Stimulated activated CD4-positive, alpha-beta T cell treated with anti-CD3 and anti-CD28 coated beads, TNF-alpha, amount 100 ng/mL, for 24 hours (primary cell): ENCODE data around the gene ADK.

Experiments used
- DNase-seq, 3 experiments: peaks; one replicate each; pipeline ENCODE4 v3.0.0-alpha.2; 2020; ENCODE audit warnings: low read depth in 3 of 3

The ADK gene

DNA sequence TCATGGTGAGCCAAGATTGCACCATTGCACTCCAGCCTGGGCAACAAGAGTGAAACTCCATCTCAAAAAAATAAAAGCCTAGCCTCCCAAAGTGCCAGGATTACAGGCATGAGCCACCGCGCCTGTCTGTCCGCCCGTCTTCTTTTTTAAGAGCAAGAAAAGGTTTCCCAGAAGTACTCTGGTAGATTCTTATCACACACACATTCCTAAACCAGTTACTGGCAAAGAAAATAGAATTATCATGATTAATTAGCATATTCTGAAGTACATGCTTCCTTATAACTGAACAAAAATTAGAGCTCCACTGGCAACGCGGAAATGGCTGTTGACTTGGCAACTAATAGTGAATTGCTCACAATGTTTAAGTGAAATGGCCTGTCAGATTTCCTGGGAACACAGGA, 87.0 kb downstream of the ADK start:
- DNase-seq: no peak

DNA sequence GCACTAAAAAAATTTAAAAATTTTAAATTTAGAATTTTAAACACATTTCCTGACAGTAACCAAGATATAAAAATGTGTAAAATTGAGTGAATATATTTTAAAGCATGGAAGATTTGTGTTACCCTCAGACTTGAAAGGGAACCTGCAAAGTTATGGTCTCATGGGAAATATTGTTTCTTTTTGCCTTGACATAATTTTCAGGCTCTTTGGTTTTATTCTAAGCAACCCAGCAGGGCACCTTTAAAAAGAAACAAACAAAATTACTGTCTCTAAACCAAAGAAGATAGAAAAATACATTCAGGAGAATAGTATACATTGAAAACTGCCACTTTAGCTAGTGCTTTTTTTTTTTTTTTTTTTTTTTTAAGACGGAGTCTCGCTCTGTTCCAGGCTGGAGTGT, 87.5 kb downstream of the ADK start:
- DNase-seq: no peak

DNA sequence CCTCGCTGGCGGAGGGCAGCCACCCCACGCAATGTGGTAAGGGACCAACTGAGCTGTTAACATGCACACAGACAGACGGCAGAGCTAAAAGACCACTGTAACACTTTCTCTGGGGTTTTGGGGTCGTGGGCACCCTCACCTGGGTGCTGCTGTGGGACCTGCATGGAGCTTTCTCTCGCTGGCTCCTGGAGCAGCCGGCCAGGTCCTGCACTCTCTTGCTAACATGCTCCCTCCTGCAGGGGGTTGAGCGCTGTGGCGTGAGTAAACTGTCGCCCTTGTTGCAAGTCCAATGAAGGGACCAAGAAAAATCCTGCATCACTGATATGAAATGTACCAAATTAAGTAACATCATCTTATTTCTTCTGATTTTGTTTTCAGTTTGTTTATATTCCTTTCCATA, 92.0 kb downstream of the ADK start:
- no peak for DNase-seq

DNA sequence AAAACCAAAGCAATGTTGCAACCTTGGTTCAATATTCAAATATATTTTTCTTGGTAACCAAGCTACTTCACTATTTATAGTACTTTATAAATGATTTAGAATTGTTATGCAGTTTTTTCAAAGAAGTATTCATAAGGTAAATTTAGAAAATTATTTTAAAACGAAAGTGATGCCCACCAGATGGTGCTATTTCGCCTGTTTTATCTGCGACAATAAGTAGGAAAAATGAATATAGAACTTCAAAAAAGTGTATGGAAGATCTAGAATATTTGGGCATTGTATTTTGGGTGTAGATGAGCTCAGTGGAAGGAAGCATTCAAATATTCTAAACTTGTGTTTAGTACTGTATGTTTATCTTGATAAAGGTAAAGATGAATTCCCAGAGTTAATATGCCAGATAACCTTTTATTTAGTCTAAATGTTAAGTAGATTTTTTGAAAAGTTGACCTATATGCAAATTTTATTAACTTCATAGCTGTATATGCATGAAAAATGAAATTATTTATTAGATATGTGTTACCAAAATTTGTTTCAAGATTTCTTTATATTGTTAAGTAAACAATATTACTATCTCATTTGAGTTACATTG, 93.2 kb downstream of the ADK start:
- DNase-seq: no peak

DNA sequence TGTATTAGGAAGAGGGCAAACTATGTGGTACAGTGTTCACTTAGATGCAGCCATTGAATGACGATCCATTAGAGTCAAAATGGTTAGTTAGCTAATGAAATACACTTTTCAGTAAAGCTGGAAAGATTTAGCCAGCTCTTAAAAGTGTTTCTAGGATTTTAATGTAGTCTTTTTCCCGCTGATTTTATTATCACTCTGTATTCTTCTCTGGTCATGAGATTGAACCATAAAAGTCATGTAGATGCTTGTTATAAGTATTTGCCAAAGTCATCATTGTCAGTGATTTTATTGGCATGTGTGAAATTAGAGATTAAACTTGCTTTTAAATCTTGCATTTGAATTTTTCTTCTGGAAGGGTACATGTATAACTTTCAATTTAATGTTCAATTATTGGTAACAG, 93.8 kb downstream of the ADK start:
- no peak for DNase-seq

DNA sequence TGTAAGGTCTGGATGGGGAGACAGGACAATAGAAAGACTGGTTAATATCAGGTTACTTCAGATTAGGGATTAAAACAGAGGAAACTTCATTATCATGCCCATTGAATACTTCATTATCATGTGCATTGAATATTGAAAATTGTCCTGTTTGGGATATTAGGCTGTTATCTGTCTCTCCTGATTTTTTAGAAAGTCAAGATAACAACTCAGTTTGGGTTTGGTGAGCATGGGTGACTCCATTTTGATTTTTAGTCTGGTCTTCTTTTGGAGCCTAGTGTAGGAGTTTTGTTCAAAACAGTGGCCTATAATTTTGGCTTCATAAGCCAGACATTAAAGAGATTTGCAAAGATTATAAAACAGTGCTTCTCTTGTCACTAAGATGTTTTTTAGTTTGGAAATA, 95.5 kb downstream of the ADK start:
- no peak for DNase-seq

DNA sequence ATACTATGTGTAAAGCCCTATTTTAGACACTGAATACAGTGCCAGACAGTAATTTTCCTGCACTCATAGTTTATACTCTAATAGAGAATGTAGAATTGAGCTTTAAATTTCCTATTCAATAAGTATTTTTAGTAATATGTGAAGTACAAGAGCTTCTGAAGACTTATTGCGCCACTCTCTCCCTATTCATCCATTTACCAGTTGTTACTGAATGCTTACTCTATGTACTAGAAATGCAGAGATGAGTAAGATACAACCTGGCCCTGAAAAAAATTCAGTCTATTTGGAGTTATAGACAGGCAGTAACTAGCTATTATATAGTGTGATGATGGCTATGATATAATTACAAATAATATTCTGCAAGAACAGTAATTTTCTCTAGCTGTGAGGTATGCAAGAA, 98.8 kb downstream of the ADK start:
- no peak for DNase-seq

DNA sequence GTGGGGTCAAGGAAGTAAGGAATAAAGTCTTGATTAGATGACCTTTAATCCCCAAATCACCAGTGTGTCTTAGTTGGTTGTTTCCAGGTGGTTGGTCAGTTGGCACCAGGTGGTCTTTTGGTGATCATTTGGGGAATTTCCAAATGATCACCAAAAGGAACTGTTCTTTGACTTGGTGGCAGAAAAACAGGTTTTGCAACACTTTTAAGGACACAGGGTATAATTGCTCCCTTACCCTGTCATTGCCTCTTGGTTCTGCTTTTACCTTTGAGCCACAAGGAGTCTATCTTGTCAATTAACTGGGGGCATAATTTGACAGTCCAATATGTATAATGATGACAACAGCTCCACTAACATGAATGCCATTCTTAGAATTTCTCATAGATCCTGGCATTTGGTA, 104.2 kb downstream of the ADK start:
- DNase-seq: no peak

DNA sequence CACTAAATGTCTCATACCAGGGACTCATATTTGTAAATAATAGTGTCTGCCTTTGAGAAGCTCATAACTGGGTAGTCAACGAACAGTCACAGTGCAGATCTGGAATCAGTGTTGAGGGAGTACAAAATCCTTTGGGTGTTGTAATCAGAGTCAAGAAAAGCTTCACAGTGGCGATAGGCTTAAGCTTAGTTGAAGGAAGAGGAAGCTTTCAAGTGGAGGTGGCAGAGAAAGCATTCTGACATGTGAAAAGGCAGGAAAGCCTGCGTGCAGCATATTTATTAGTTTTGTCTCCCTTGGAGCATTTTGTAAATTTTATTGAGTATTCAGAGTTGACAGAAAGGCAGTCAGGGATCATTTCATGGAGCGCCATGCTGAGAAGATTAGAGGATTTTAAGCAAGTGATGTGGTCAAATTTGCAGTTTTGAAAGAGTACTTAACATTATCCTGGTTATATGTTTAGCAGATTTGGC, 104.9 kb downstream of the ADK start:
- no peak for DNase-seq

DNA sequence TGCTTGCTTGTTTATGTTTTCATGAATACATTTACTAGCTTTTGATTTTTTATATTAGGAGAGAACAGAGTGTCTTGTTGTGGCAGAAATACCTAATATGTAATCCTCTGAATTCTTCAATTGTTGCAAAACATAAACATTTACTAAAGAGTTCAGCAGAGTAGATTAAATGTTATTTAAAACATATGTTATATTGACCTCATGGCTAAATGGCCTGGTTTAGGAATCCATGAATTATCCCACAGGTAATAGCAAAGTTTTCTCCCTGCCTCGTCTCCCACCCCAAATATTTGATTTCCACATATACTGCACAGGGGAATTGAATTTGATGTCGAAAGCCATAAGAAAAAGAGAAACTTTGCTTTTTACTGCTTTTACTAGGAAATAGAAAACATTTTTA, 111.8 kb downstream of the ADK start:
- no peak for DNase-seq

DNA sequence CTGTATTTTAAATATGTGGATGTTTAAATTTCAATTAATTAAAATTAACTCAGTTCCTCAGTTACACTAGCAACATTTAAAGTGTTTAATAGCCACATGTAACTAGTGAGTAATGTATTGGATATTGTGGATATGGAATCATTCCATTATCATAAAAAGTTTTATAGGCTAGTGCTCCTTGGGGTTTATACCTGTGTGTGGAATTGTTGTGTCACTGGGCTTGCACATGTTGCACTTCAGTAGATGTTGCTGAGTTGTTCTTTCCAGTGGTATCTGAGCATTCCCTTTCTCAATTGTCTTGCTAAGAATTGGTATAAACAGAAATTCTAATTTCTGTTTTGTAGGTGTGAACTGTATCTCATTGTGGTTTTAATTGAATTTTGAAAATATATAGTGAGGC, 113.0 kb downstream of the ADK start:
- no peak for DNase-seq

DNA sequence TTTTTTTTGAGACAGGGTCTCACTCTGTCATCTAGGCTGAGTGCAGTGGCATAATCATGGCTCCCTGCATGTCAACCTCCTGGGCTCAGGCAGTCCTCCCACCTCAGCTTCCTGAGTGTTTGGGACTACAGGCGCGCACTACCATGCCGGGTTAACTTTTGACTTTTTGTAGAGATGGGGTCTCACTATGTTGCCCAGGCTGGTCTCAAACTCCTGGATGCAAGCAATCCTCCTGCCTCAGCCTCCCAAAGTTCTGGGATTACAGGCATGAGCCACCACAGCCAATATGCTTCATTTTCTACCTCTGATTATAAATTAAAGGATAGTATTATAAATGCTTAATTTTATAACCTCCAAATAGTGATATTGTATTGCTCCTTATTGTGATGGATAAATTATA, 121.3 kb downstream of the ADK start:
- no peak for DNase-seq

DNA sequence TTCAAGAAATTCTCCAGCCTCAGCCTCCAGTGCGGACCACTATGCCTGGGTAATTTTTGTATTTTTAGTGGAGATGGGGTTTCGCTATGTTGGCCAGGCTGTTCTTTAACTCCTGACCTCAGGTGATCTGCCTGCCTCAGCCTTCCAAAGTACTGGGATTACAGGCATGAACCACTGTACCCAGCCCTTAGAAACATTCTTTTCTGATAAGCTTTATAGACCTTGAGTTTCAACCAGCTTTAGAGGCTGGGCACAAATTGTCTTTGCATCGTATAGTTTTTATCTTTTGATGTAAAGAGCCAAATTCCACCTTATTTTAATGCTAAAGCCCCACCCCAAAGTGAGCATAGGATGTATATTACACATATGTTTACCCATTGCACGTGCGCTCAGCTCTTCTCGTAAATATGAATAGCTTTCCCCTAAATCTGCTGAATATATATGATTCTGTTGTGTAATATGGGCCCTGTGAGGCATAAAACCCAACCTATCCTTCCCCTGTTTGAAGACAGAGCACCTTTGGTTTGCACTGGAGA, 124.8 kb downstream of the ADK start:
- no peak for DNase-seq

DNA sequence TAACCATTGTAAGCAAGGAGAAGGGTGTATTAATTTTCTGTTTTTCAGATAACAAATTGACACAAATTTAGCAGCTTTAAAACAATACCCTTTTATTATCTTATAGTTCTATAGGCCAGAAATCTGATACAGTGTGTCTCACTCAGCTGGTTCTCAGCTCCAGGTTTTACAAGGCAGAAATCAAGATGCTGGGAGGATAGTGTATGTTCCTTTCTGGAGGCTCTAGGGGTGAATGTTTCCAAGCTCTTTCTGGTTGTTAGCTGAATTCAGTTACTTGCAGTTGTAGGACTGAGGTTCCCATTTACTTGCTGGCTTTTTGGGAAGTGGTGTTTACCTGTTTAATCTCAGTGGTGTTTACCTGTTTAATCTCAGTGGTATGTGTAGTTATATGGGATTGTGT, 125.4 kb downstream of the ADK start:
- DNase-seq: no peak

DNA sequence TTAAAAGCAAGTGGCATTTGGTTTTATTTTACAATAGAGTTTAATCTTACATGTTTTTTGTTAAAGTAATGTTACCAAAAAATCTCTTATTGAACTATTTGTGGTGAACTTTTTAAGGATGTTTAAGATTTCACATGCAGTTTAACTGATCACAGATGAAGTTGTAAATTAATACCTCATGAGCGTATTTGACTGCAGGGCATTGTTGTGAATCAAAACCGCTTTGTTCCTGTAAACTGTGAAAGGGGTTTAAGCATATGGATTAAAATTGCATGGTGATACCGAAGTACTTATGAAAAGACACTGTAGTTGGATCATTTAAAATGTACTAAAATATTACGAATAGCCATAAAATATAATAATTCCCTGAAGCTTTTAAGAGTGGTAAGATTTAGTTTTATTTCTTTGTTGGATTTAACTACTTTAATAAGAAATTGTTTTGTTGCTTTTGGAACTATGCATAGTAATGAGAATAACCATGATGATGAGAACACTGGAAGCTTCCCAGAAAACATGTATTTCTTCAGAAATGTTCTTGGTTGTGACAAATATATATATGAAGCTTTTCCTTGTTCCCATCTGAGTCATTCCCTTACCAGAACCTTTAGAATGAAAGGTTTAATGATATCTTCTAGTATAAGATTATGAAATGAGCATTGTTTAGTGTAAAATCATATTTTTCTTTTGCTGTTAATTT, 131.3 kb downstream of the ADK start:
- no peak for DNase-seq

DNA sequence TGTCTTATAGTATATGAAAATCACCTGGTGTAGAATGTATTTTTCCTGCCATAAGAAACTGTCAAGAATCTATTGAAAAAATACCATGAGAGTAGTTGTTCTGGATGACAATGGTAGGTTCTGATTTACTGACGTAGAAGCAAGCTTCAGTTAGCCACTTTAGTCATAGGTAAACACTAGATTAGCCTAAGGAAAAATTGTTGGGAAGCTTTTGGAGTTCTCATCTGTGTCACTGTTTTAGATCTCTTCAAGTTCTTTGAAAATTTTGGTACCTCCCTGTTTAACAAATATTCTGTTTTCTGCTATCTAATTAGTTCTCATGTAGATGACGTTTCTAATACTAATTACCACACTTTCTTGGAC, 131.8 kb downstream of the ADK start:
- no peak for DNase-seq

DNA sequence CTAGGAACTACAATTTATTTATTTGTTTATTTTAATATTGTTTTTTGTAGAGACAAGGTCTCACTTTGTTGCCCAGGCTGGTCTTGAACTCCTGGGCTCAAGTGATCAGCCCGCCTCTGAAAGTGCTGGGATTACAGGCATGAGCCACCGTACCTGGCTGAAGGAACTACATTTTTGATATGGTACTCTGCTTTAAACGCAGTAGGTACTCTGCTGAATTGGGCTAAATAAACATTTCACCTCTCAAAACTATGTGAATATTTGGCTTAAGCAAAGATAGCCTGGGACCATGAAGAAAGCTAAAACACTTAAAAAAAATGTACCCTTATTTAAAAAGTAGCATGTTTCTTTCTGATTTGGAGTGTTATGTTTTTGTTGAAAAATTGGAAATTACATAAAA, 138.2 kb downstream of the ADK start:
- no peak for DNase-seq

DNA sequence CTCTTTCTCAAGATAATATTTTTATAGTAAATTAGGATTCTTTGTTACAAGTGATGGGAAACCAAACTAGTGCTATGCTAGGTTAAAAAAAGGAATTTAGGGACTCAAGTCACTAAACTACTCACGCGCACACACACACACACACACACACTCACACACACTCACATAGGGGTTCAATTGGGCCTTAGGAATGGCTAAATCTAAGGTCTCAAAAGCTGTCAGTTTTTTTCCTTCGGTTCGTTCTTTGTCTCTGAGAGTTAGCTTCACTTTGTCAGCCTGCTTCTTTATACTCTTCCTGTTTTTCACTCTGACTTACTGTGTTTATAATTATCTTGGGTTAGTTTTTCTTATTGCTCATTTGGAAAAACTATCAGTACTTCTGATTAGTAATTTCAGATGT, 138.9 kb downstream of the ADK start:
- DNase-seq: no peak

DNA sequence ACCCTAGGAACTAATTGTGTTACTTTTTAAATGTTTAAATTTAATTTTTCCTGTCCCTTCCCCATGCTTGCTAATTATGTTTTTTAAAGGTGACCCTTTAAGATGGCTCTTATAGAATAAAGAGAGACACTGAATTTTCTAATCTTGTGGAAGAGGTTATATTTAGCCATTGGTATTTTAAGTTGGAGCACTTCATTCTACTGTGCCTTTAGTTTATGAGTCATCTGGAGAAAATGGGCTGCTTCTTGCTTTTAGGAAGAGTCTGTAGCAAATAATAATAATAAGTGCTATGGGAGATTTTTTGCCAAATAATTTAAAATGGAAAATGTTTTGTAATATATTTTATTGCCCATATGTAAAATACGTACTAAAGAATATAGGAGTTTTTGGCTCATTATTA, 139.7 kb downstream of the ADK start:
- no peak for DNase-seq

DNA sequence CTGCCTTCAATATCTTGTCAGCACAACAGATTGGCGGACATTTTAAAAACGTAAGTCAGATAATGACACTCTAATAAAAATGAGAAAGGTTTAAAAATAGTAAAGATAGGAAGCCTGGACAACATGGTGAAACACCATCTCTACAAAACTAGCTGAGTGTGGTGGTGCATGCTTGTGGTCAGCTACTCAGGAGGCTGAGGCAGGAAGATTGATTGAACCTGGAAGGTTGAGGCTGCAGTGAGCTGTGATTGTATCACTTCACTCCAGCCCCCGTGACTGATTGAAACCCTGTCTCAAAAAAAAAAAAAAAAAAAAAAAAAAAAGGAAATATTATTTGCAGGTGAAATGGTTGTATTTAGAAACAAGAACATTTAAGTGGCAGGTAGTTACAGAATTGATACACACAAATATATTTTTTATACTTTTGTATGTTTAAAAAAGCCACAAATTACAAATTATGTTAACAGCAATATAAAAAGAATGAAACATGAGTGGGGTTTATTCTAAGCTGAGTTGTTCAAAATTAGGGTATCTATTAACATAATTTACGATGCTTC, 141.9 kb downstream of the ADK start:
- DNase-seq: no peak

DNA sequence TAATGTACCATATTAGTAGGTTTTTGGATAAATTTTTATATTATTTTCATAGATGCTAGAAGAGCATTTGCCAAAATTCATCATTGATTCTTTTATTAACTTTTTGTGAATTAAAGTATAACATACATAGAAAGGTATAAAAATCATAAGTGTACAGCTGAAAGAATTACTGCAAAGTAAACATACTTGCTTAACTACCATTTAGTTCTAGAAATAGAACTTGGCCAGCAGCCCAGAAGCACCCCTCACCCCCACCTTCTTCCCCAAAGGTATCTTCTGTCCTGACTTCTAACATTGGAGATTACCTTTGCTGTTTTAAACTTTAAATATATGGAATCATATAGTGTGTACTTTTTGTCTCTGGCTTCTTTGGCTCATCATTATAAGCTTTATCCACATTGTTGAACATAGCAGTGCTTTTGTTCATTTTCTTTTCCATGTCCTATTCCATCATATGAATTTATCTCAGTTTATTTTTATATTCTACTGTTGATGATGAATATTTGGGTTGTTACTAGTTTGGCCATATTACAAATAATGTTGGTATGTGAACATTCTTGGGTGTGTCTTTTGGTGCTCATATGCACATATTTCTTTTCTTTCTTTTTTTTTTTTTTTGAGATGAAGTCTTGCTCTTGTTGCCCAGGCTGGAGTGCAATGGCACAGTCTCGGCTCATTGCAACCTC, 142.8 kb downstream of the ADK start:
- no peak for DNase-seq

DNA sequence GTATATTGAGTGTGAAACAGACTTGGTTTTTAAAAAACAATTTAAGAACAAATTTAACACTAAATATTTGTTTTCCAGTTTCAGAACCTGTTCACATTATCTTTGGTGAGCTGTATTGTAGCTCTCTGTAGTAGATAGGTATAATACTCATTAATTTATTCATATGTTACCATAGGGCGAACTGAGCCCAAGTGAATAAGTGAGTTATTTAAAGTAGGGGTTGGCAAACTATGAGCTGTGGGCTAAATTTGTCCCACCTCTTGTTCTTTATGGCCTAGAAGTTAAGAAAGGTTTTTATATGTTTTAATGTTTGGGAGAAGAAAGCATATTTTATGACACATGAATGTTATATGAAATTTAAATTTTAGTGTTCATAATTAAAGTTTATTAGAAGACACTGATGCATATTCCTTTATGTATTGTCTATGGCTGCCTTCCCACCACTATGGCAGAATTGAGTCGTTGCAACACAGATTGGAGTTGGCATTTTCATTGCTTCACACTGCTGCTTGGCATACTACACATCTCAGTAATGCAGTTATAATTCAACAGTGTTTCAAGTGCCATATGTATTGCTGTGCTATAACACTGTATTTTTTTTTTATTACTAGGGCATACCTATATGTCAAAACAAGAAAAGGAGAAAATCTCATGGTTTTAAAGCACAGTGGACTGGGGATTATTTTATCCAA, 146.5 kb downstream of the ADK start:
- DNase-seq: no peak
